Fibroblast of pulmonary artery (primary cell): ENCODE data around the gene IFIT2.
"Not testable (repeated sequence)": the region's sequence is repeated elsewhere in the genome, so short reads cannot be mapped to it uniquely, and the experiment has no call there.

Experiments used
- DNase-seq: peaks from one replicate; pipeline ENCODE4 v3.0.0-alpha.2; 2010; ENCODE audit warnings: low read depth
- H3K4me3 ChIP-seq: replicated peaks from 2 replicates; pipeline ENCODE4 v1.5.1; 2011; ENCODE audit warnings: low read depth, mild to moderate bottlenecking, control low read depth, low read length, moderate library complexity
- TF ChIP-seq, protein P1 (sequence below): IDR thresholded peaks from 2 replicates; pipeline ENCODE4 v1.5.1; 2011; ENCODE audit warnings: mild to moderate bottlenecking, control low read depth, low read length, inconsistent platforms; ENCODE audit errors: missing control alignments

IFIT2 gene

DNA sequence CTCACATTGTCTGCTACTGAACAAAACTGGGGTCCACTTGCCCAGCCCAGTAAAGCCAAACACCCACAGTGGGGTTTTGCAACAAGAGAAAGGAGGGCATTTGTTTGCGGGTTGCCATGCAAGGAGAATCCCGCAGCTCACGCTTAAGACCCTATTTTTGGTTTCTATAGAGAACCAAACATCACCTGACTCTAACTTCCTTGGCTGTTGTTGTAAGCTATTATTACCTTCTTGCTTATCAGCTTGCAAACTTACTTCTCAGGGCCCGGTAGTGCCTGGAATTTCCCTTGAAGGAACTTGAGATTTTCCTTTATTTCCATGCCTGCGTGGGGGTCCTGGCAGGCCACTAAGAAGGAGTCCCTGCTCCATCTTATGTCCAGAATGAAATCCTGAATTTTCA lies 46.6 kb downstream of the IFIT2 start:
- TF ChIP-seq, protein P1, sequence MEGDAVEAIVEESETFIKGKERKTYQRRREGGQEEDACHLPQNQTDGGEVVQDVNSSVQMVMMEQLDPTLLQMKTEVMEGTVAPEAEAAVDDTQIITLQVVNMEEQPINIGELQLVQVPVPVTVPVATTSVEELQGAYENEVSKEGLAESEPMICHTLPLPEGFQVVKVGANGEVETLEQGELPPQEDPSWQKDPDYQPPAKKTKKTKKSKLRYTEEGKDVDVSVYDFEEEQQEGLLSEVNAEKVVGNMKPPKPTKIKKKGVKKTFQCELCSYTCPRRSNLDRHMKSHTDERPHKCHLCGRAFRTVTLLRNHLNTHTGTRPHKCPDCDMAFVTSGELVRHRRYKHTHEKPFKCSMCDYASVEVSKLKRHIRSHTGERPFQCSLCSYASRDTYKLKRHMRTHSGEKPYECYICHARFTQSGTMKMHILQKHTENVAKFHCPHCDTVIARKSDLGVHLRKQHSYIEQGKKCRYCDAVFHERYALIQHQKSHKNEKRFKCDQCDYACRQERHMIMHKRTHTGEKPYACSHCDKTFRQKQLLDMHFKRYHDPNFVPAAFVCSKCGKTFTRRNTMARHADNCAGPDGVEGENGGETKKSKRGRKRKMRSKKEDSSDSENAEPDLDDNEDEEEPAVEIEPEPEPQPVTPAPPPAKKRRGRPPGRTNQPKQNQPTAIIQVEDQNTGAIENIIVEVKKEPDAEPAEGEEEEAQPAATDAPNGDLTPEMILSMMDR, result no peak
- no peak for DNase-seq
- H3K4me3 ChIP-seq, result no peak overlapping the region

- no peak overlapping the region for H3K4me3 ChIP-seq
- TF ChIP-seq, protein P1, result no peak
- DNase-seq, result no peak
Measured at GRCh38 chr10:89348975-89349374, 47.1 kb downstream of the IFIT2 start.

GRCh38 chr10:89350631-89351315 lies 48.9 kb downstream of the IFIT2 start:
- DNase-seq, H3K4me3 ChIP-seq: not testable (repeated sequence)

DNA sequence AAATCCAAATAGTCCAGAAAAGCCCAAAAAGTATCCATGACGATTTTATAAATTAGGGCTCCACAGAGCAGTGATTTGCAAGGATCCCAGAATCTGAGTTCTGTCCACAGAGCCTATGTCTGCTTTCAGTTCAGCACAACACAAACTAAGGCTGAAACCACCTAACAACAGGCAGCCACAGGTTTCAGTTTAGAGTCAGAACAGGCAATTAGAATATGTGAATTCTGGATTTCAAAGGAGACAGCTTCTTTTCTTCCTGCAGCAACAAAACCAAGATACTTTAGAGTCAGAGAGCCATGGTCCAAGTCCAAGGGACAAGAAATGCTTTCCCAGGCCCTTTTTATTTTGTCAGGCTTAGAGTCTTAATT lies 49.5 kb downstream of the IFIT2 start:
- no peak for DNase-seq
- no peak overlapping the region for H3K4me3 ChIP-seq
- TF ChIP-seq, protein P1, result no peak

- DNase-seq, result peak; percentile 95
- H3K4me3 ChIP-seq, result no peak overlapping the region
- TF ChIP-seq, protein P1, result no peak
Measured at GRCh38 chr10:89351780-89352597, 50.1 kb downstream of the IFIT2 start.

DNA sequence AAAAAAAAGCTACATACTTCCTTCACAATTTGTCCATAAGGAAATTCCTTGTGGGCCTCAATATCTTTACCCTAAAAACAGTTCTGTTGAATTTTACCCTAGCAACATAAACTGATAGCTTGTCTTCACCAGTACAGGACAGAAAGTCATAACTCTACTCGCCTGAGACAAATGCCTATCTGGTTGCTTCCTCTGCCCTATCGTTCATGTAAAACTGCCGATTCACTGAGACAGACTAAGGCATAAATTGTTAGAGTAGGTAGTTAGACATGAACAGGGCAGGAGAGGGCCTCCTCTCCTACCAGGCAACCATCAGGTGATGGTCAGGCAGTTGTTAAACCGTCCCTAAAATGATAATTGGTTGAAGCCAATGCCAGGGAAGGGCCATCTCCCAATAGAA lies 51.0 kb downstream of the IFIT2 start:
- TF ChIP-seq, protein P1, result no peak
- H3K4me3 ChIP-seq, result no peak overlapping the region
- DNase-seq, result no peak

DNA sequence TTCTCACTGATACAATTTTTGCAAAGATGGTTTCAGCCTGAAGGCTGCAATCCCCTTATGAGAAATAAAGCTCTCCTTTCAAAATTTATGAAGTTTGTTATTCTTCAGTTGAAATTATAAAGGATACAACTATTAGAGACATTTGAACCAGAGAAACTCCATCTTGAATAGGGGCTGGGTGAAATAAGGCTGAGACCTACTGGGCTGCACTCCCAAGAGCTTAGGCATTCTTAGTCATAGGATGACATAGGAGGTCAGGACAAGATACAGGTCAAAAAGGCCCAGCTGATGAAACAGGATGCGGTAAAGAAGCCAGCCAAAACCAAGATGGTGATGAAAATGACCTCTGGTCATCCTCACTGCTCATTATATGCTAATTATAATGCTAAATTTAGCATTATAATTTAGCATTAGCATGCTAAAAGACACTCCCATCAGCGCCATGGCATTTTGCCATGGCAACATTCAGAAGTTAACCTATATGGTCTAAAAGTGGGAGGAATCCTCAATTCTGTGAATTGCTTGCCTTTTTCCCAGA lies 53.6 kb downstream of the IFIT2 start:
- no peak for DNase-seq
- TF ChIP-seq, protein P1, result no peak
- no peak overlapping the region for H3K4me3 ChIP-seq
